ENCODE results near the gene GPD2.
"Not testable (repeated sequence)": the region's sequence is repeated elsewhere in the genome, so short reads cannot be mapped to it uniquely, and the experiment has no call there.

DNA sequence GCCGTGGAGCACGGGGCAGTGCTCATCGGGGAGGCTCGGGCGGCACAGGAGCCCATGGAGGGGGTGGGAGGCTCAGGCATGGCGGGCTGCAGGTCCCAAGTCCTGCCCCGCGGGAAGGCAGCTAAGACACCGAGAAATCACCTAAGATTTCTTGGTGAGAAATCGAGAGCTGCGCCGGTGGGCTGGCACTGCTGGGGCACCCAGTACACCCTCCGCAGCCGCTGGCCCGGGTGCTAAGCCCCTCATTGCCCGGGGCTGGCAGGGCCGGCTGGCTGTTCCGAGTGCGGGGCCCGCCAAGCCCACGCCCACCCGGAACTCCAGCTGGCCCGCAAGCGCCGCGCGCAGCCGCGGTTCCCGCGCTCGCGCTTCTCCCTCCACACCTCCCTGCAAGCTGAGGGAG, 181.9 kb downstream of the GPD2 start:
- not testable (repeated sequence) for TF ChIP-seq EZH2 (IDR thresholded peaks at IDR 0.05; ENCODE audit: low read length)
- TF ChIP-seq, protein P1, sequence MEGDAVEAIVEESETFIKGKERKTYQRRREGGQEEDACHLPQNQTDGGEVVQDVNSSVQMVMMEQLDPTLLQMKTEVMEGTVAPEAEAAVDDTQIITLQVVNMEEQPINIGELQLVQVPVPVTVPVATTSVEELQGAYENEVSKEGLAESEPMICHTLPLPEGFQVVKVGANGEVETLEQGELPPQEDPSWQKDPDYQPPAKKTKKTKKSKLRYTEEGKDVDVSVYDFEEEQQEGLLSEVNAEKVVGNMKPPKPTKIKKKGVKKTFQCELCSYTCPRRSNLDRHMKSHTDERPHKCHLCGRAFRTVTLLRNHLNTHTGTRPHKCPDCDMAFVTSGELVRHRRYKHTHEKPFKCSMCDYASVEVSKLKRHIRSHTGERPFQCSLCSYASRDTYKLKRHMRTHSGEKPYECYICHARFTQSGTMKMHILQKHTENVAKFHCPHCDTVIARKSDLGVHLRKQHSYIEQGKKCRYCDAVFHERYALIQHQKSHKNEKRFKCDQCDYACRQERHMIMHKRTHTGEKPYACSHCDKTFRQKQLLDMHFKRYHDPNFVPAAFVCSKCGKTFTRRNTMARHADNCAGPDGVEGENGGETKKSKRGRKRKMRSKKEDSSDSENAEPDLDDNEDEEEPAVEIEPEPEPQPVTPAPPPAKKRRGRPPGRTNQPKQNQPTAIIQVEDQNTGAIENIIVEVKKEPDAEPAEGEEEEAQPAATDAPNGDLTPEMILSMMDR (optimal IDR thresholded peaks at IDR 0.05 in 1 of 3, IDR thresholded peaks at IDR 0.05 in 1 of 3, conservative IDR thresholded peaks at IDR 0.05 in 1 of 3; ENCODE audit: extremely low read depth in 1 of 3, insufficient read depth in 2 of 3, low read length in 3 of 3) = not testable (repeated sequence)

All from keratinocyte (primary cell).